GM18520 (cell line): ENCODE measurements around the gene ERCC6L.

Experiments used
- ATAC-seq: cut with Tn5 transposase; IDR thresholded peaks from one replicate; pipeline ENCODE4 v1.9.1; 2021; ENCODE audit not compliant: unreplicated experiment

ERCC6L gene, protein sequence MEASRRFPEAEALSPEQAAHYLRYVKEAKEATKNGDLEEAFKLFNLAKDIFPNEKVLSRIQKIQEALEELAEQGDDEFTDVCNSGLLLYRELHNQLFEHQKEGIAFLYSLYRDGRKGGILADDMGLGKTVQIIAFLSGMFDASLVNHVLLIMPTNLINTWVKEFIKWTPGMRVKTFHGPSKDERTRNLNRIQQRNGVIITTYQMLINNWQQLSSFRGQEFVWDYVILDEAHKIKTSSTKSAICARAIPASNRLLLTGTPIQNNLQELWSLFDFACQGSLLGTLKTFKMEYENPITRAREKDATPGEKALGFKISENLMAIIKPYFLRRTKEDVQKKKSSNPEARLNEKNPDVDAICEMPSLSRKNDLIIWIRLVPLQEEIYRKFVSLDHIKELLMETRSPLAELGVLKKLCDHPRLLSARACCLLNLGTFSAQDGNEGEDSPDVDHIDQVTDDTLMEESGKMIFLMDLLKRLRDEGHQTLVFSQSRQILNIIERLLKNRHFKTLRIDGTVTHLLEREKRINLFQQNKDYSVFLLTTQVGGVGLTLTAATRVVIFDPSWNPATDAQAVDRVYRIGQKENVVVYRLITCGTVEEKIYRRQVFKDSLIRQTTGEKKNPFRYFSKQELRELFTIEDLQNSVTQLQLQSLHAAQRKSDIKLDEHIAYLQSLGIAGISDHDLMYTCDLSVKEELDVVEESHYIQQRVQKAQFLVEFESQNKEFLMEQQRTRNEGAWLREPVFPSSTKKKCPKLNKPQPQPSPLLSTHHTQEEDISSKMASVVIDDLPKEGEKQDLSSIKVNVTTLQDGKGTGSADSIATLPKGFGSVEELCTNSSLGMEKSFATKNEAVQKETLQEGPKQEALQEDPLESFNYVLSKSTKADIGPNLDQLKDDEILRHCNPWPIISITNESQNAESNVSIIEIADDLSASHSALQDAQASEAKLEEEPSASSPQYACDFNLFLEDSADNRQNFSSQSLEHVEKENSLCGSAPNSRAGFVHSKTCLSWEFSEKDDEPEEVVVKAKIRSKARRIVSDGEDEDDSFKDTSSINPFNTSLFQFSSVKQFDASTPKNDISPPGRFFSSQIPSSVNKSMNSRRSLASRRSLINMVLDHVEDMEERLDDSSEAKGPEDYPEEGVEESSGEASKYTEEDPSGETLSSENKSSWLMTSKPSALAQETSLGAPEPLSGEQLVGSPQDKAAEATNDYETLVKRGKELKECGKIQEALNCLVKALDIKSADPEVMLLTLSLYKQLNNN

DNA sequence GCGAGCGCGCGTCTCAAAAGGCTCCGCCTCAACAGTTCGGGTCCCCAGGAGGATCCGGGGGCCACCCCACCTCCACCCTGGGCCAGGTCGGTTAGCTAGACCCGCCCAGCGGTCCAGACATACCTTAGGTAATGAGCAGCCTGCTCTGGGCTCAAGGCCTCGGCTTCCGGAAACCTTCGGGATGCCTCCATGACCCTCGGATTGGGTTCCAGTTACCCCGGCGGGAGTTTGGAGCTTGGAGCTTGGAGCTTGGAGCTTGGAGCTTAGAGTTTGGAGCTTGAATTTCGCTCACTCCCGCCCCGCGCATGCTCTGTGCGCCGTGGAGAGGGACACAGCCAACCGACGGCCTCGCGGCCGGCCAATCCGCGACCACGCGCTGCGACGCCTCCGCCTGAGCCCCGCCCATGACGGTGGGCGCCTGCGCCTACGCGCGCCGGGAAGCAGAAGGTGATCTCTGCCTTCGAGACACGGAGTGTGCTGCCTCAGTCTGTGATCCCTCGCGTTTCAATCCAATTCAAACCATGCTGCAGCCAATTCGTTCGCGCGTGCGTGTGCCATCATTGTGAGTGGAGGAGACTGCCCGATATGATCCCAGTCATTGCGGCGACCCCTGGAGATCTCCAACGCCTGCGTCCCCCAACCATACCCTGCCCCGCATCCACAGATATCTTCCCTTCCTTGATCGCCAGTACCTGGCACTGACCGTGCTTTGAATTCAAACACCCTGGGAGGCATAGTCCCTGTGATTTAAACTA is at the start of gene ERCC6L:
TSS of gene ERCC6L (minus strand) at position 307 of the 755 bp plus-strand sequence. CDS start at position 191, 116 bp downstream.
- peak; percentile 99 for ATAC-seq

DNA sequence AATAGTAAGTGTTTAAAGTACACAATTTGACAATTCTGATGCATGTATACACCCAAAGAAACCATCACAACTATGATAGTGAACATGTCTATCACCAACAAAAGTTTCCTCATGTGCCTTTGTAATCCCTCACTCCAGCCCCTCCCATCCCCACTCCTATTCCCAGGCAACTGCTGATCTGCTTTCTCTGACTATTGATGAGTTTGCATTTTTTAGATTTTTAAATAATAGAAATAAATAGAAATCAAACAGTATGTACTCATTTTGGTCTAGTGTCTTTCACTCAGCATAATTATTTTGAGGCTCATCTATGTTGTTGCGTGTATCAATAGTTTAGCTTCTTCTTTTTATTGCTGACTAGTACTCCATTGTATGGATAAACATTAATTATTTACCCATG is 43.5 kb upstream of the ERCC6L start:
- ATAC-seq: no peak

DNA sequence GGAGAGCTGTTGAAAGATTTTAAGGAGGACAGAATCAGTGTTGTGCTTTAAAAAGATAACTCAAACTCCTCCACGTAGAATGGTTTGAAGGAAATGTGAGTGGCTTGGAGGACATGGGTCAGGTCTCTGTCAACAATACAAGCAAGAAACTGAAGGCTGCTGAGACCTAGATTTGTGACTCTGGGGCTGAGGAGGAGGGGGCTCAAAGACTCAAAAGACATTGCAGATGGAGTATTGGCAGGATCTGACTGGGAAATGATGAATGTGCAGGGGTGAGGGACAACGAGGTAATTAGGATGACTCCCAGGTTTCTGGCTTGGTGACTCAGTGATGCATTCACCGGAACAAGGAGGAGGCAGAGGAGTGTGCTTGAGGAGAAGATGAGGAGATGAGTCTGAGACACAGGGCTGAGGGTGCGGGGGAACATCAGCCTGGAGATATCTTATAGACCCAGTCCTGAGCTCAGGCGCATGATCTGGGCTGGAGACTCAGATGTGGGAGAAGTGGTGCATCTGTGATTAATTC is 41.6 kb upstream of the ERCC6L start:
- no peak for ATAC-seq

DNA sequence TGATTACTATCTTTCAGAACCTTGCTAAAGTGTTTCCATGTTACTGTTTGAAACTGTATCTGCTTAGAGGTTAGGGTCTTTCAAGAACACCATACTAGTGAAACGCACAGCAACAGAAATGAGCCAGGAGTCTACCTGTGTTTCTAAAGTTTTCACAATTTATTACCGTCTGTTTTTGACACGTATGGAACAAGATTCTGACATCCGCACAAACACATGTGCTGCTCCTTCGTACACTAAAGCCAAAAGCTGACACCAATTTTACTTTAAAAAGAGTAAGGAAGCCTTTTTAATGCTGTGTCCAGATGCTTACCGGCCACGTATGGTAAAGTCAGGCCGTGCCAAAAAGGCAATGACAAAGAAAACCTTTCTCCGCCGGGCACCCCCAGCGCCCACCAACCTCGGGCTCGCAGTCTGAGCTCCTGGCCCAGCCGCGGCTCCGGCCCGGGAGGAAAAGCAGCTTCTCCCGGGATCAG is 37.7 kb upstream of the ERCC6L start:
- peak; percentile 10 for ATAC-seq

DNA sequence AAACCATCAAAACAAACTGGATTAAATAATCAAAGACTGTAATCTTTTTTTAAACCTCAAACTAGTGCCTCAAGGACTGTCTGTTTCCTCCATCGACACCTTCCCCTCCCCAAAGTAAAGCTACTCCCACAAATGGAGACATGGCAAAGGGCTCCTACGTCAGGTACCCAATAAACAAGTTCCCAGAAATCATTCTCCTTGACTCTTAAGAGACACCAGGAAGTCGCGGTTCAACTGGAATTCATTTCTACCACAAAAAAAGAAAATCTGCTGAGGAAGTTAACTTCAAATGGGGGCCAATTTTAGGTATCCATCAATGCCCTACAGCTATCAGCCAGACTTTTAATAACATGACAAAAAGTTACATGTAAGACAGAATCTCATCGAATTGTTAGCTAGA is 35.7 kb upstream of the ERCC6L start:
- ATAC-seq: no peak

DNA sequence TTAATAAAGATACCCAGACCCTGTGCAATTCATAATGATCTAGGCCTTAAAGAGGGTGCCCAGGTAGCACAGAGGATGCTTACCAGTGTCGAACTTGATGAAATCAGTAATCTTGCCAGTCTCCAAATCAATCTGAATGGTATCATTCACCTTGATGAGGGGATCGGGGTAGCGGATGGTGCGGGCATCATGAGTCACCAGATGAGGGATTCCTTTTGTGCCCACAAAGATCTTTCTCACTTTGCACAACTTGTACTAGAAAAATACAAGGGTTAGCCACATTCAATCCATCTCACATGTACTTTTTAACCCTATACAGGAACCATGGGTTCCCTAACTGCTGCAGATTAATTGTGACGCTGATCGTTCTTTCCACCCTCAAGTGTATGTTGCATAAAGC is 34.9 kb upstream of the ERCC6L start:
- ATAC-seq: no peak

DNA sequence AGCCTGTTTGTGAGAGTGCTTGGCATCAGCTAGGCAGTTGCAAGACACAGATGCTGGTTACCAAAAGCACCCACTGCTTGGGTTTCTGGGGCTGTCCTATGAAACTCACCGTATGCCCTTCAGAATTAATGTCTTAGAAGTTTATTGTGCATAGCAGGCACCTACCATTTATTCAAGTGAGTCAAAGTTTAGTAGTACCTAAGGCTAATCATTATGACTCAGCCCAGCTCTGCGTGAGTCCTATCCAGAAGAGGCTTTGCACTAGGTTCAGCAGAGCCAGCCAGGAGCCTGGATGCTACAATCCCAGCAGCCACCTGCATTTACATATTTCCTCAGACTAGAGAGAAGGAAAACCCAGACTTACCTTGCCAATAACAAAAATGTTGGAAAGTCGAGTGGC is 34.0 kb upstream of the ERCC6L start:
- ATAC-seq: no peak

DNA sequence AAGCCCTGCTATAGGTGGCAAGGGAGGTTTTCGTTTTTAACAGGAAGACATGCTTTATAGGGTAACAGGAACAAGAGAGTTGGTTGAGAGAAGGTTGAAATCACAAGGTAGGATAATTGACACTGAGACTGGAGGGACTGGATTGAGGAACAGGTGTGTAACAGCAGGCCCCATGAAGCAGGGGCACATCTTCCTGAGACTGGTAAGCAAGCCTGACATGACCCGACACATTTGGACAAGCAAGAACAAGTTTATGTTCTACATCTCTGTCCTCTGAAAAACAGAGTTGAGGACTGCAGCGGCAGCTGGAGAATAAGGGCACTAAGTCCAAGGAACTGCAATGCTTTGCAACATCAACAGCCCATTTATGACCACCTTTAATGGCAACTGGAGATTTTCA is 33.0 kb upstream of the ERCC6L start:
- ATAC-seq: no peak

DNA sequence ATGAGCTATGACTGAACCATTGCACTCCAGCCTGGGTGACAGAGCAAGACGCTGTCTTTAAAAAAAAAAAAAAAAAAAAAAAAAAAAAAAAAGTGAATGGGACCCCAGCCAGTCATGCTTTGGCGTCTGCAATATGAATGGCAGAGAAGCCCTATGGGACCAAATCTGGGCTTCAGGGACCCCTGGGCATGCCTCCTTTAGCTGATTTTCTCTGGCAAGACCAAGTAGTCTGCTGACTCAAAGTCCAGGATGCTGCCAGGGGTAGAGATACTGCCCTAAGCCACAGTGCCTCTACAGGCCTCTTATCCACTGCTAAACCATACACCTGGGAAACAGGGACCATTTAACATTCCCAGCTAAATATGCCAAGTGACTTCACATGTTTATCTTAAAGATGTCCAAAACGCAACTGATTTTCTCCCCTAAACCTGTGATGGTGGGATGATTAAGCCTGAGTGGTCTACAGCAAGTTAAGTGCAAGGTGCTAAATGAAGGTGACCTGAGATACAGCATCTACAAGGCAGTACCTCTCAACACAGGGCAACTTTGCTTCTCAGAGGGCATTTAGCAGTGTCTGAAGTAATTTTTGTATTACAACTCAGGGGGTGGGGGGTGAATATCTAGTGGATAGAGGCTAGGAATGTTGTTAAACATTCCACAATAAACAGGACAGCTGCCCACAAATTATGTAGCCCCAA is 32.4 kb upstream of the ERCC6L start:
- no peak for ATAC-seq

DNA sequence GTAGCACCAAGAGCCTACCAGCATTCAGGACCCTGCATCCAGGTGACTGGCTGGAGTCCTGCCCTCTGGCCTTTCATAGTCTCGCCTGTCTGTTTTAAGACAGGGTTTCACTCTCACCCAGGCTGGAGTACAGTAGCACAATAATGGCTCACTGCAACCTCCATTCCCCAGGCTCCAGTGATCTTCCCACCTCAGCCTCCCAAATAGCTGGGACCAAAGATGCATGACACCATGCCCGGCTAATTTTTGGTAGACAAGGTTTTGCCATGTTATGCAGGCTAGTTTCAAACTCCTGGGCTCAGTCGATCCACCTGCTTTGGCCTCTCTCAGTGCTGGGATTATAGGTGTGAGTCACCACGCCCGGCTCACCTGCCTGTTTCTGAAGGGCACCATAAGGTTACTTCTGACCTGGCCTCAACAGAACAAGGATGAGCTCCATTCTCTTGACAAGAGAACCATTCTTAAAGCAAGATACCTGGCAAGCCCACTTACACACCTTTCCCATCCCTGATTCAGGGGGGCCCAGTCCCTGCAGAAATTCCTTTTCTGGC is 31.6 kb upstream of the ERCC6L start:
- ATAC-seq: no peak

DNA sequence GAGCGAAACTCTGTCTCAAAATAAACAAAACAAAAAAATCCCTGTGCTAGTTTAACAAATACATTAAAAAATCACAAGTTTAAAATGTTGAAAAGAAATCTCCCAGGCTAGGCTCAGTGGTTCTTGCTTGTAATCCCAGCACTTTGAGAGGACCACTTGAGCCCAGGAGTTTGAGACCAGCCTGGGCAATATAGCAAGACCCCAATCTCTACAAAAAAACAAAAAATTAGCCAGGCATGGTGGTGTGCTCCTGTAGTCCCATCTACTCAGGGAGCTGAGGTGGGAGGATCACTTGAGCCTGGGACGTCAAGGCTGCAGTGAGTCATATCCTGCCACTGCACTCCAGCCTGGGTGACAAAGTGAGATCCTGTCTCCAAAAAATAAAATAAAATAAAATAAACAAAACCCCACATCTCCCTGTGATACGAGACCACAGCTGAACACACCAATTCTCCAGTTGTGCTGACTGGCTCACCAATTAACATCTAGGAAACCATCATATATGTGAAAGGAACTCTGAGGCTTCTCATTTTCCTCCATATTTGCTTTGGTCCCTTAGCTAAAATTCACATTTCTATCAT is 30.9 kb upstream of the ERCC6L start:
- no peak for ATAC-seq

DNA sequence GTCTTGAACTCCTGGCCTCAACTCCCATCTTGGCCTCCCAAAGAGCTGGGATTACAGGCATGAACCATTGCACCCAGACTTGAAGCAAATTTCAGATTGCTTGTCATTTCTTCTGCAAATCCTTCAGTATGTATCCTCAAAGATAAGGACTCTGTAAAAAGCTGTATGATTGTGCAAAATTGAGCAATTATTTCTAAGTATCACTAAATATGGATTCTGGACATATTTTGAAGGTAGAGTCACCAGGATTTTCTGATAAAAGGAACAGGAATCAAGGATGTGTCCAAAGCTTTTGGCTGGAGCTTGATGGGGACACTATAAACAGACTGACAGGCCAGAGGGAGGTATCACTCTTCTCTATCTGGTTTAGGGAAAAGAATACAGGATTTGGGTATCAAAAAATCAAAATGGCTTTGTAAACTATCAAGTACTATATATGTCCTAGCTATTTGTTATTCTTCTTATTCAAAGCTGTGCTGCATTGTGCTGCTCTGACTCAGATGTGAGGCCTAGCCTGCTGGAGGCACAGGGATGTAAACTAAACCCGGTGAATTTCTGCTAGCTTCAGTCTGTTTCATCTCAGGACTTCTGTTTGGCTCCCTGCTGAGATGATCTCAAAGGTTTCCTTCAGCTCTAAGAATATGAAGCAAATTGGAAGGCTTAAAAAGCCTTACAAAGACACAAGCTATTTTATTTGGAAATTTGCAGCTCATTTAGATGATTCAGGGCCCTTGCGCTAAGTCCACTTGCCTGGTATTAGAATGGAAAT is 30.0 kb upstream of the ERCC6L start:
- ATAC-seq: no peak

DNA sequence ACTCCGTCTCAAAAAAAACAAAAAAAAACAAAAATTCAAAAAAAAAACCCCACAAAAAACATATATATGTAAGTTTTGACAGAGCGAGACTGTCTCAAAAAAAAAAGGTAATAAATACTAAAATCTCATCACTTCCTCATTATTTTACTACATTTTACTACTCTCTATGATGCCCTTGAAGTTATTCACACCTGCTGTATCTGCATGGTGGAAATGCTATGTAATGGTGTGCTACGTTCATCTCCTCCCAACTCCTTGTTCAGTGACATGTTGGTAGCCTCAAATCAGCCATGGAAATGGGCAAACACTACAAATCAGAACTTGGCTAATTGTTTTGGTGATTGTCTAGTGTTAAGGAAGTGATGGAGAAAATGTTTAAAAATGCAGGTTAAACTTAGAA is 26.4 kb upstream of the ERCC6L start:
- no peak for ATAC-seq

DNA sequence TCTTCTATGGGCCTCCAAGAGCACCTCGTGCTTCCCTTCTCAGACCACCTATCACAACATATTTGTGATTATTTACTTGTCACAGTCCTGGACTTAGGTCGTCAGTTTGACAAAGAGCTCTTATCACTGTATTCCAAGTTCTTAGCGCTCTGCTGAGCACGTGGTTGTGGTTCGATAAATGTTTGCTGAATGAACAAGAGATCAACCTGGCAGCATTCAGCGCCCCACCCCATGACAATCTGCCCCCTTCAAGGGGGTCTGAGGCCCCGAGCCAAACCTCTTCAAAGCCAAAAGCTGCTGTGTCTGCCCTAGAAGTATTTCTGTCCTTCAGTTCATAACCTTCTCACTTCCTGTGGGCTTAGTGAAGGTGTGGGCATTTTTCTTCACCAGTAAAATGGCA is 23.2 kb upstream of the ERCC6L start:
- ATAC-seq: no peak

DNA sequence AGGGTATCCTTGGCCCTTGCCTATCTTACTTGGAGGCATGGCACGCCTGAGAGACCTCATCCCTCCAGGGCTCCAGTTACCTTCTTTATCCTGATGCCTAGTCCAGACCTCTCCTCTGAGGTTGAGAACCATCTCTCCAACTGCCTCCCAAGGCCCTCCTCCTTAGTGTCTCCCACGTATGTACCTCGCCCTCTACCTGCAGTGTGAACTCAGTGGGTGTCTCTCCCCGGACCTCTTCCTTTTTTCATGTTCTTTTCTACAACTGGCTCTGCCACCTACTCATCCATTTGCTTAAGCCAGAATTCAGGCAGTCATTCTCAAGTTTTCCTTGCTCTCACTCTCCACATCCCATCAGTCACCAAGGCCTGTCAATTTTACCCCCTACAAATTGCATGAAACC is 21.6 kb upstream of the ERCC6L start:
- no peak for ATAC-seq

DNA sequence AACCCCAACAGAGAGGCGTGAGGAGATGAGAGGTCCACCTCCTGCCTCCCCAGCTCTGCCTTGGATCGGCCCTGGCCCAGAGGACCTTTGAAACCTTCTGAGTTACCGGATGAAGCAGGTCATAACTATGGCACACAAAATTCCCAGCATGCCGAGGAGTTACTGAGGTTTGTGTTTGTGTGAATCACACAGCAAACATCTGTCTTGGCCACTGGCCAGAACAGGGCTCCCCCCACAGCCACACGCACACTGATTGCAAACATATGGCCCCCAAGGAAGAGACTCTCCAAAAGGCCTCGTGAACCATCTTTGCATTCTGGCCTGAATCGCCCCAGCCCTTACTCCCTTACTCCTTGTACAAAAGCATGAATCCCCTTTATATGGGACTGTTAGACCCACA is 19.3 kb upstream of the ERCC6L start:
- no peak for ATAC-seq

DNA sequence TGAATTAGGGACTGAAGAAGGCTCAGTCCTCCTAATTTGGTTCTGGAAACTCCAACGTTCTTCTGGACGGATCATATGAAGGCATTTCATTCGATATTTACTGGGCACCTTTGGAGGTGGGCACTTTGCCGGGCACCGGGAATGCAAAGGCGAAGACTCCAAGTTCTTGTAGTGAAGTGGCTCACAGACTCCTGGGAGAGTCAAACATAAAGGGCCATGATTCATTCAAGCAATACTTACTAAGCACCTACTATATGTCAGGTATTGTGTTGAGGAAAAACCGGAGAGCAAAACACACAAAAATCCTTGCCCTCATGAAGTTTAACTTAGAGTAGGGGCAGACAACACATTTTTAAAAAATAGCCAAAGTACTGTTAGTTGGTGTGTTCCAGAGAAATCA is 17.0 kb upstream of the ERCC6L start:
- ATAC-seq: no peak

DNA sequence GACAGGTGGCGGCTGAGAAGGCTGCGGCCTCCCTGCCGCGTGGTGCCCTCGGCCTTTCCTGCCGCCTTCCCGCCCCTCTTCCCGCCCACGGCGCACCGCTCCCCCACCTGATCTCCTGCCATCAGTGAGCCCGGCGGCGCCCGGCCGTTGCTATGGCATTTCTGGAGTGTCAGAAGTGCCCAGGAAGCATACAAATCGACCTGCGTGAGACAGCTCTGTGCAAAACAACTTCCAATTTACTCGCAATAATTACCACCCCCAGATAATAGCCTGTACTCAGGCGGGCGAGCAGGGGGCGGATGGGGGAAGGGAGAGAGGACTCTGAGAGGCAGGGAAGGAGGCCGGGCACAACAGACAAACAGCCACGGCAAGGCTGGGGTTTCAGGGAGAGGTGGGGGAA is 16.6 kb upstream of the ERCC6L start:
- no peak for ATAC-seq
